ENCODE data around the gene CADM1.

CADM1 gene

GRCh38 chr11:115184901-115185300 is 319.3 kb downstream of the CADM1 start:
- TF ChIP-seq CTCF (IDR thresholded peaks at IDR 0.05; ENCODE audit: extremely low read depth, missing control alignments), result no peak
- DNase-seq (ENCODE audit: low spot score), result no peak

GRCh38 chr11:115183830-115184229 is 320.4 kb downstream of the CADM1 start:
- no peak for TF ChIP-seq CTCF (IDR thresholded peaks at IDR 0.05; ENCODE audit: extremely low read depth, missing control alignments)
- no peak for DNase-seq (ENCODE audit: low spot score)

GRCh38 chr11:115183136-115183535 is 321.1 kb downstream of the CADM1 start:
- DNase-seq (ENCODE audit: low spot score), result no peak
- TF ChIP-seq CTCF (IDR thresholded peaks at IDR 0.05; ENCODE audit: extremely low read depth, missing control alignments), result no peak

GRCh38 chr11:115182282-115182955 is 321.8 kb downstream of the CADM1 start:
- DNase-seq (ENCODE audit: low spot score), result no peak
- TF ChIP-seq CTCF (IDR thresholded peaks at IDR 0.05; ENCODE audit: extremely low read depth, missing control alignments), result no peak

GRCh38 chr11:115181538-115181937 is 322.7 kb downstream of the CADM1 start:
- no peak for TF ChIP-seq CTCF (IDR thresholded peaks at IDR 0.05; ENCODE audit: extremely low read depth, missing control alignments)
- no peak for DNase-seq (ENCODE audit: low spot score)

GRCh38 chr11:115180272-115180671 is 323.9 kb downstream of the CADM1 start:
- DNase-seq (ENCODE audit: low spot score), result no peak
- no peak for TF ChIP-seq CTCF (IDR thresholded peaks at IDR 0.05; ENCODE audit: extremely low read depth, missing control alignments)

- no peak for TF ChIP-seq CTCF (IDR thresholded peaks at IDR 0.05; ENCODE audit: extremely low read depth, missing control alignments)
These were observed 324.6 kb downstream of the CADM1 start for GRCh38 chr11:115179636-115180035.

More at GRCh38 chr11:115179636-115180035, 324.6 kb downstream of the CADM1 start:
- no peak for DNase-seq (ENCODE audit: low spot score)

Data from GM20000 (cell line).